ENCODE data around the gene MLLT3. TPM values are rescaled to one million over a fixed set of nuclear protein-coding genes. Genes with fewer than 3 reads are reported as not detected.

MLLT3 gene
- total RNA-seq, 3 donors from 2014 or later (not counting 1 experiment from before 2014, with no cell fraction given) = 24.3 to 26.6 (median 25.2) TPM

DNA sequence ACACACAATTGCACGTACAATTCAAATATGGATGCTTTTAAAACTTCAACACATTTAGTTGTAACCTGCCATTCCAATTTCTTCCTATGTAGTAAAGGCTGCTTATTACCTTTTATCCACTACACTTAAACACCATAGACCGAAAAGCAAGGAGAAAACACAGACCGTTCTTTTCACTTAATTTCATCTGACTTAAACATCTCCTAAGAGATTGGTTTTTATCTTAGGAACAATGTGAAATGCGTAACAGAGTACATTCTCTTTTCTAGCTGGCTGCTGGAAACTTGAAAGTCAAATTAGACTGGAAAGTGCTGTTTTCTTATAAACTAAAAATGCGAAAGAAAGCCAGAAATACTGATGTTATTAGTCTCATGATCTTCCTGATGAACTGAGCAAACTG is 241.8 kb downstream of the MLLT3 start:
- intact Hi-C loops (cut with micrococcal nuclease) = no loop called here
- Mint-ChIP-seq H3K9me3 (no peaks in the 10 kb centered on the region), H3K4me1 (peaks cover 23 to 38% of the 10 kb centered on the region in 2 donors), H3K27ac (peak overlapping the region in 1 of 2 donors; percentile 29), H3K27me3 (ENCODE audit: low read depth in 2 of 2) (no peaks in the 10 kb centered on the region), H3K4me3 (no peak overlapping the region), H3K36me3 (no peaks in the 10 kb centered on the region)
- WGBS (ENCODE audit: insufficient coverage) = 79% methylated on average over 3 of the region's 5 CpGs
- DNase-seq (no peak), ATAC-seq (no peak)
- H3K4me3 ChIP-seq (ENCODE audit: low read length) = no peak overlapping the region
- no peaks in the 10 kb centered on the region for H3K9me3 ChIP-seq (ENCODE audit: control insufficient read depth, insufficient read depth, low read length)
- H3K4me1 ChIP-seq (ENCODE audit: control insufficient read depth, insufficient read depth, low read length) = no peaks in the 10 kb centered on the region
- H3K27me3 ChIP-seq (ENCODE audit: control insufficient read depth, insufficient read depth, low read length) = no peaks in the 10 kb centered on the region
- no peak overlapping the region for H3K27ac ChIP-seq (ENCODE audit: low read length)
- no peaks in the 10 kb centered on the region for H3K36me3 ChIP-seq (ENCODE audit: control insufficient read depth, insufficient read depth, low read length)
- TF ChIP-seq, protein P1, sequence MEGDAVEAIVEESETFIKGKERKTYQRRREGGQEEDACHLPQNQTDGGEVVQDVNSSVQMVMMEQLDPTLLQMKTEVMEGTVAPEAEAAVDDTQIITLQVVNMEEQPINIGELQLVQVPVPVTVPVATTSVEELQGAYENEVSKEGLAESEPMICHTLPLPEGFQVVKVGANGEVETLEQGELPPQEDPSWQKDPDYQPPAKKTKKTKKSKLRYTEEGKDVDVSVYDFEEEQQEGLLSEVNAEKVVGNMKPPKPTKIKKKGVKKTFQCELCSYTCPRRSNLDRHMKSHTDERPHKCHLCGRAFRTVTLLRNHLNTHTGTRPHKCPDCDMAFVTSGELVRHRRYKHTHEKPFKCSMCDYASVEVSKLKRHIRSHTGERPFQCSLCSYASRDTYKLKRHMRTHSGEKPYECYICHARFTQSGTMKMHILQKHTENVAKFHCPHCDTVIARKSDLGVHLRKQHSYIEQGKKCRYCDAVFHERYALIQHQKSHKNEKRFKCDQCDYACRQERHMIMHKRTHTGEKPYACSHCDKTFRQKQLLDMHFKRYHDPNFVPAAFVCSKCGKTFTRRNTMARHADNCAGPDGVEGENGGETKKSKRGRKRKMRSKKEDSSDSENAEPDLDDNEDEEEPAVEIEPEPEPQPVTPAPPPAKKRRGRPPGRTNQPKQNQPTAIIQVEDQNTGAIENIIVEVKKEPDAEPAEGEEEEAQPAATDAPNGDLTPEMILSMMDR (IDR thresholded peaks at IDR 0.05) = no peak

DNA sequence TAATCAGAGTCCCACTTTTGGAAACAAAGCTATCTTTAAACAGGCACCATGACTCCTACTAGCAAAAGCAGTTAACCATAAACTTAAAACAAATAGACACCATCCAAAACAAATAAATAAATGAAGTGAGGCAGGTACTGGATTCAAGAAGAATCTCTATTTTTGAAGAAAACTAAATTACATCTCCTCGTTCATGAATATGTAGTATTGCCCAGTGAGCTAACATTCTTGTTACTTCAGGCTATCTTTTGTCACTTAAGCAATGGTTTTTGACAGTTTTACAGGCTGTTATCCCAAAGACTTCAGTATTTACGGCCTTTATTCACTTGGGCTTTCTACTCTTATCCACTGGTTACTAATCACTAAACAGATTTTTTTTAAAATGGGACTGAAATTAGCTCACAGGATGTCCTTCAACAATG is 242.5 kb downstream of the MLLT3 start:
- Mint-ChIP-seq H3K36me3 (no peaks in the 10 kb centered on the region), H3K4me1 (peaks cover 23 to 38% of the 10 kb centered on the region in 2 donors), H3K4me3 (no peak overlapping the region), H3K9me3 (no peaks in the 10 kb centered on the region), H3K27me3 (ENCODE audit: low read depth in 2 of 2) (no peaks in the 10 kb centered on the region), H3K27ac (peak overlapping the region in 1 of 2 donors; percentile 29)
- 60% methylated on average over 2 of the region's 2 CpGs for WGBS (ENCODE audit: insufficient coverage)
- H3K36me3 ChIP-seq (ENCODE audit: control insufficient read depth, insufficient read depth, low read length) = no peaks in the 10 kb centered on the region
- no peak overlapping the region for H3K27ac ChIP-seq (ENCODE audit: low read length)
- intact Hi-C loops (cut with micrococcal nuclease) = no loop called here
- TF ChIP-seq, protein P1 (IDR thresholded peaks at IDR 0.05) = no peak
- H3K9me3 ChIP-seq (ENCODE audit: control insufficient read depth, insufficient read depth, low read length) = no peaks in the 10 kb centered on the region
- no peaks in the 10 kb centered on the region for H3K27me3 ChIP-seq (ENCODE audit: control insufficient read depth, insufficient read depth, low read length)
- no peak for DNase-seq
- ATAC-seq = no peak
- H3K4me3 ChIP-seq (ENCODE audit: low read length) = no peak overlapping the region
- no peaks in the 10 kb centered on the region for H3K4me1 ChIP-seq (ENCODE audit: control insufficient read depth, insufficient read depth, low read length)

DNA sequence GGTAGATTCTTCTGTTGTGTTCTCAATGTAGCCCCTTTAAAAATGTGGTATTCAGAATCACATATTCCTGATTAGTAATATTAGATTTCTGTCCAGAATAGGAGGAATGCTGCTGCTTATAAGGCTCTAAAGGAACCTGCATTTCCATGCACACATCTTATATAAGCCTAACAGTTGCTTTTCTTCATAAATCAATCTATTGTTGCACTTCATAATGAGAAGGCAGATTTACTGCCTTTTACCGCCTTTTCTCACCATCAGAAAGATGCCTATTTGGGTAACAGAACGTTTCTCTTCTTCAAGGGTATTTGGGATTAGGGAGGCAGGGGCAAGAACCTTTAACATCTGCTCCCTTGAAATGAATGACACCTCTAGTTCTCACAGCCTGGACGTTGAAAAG is 243.4 kb downstream of the MLLT3 start:
- Histone ChIP-seq H3K36me3 (ENCODE audit: control insufficient read depth, insufficient read depth, low read length) (no peaks in the 10 kb centered on the region), H3K4me1 (ENCODE audit: control insufficient read depth, insufficient read depth, low read length) (no peaks in the 10 kb centered on the region), H3K4me3 (ENCODE audit: low read length) (no peak overlapping the region), H3K27me3 (ENCODE audit: control insufficient read depth, insufficient read depth, low read length) (no peaks in the 10 kb centered on the region), H3K9me3 (ENCODE audit: control insufficient read depth, insufficient read depth, low read length) (no peaks in the 10 kb centered on the region), H3K27ac (ENCODE audit: low read length) (no peak overlapping the region)
- H3K36me3 Mint-ChIP-seq = no peaks in the 10 kb centered on the region
- H3K27me3 Mint-ChIP-seq (ENCODE audit: low read depth in 2 of 2) = no peaks in the 10 kb centered on the region
- TF ChIP-seq, protein P1 (IDR thresholded peaks at IDR 0.05) = no peak
- no peaks in the 10 kb centered on the region for H3K9me3 Mint-ChIP-seq
- intact Hi-C loops (cut with micrococcal nuclease) = no loop called here
- H3K4me3 Mint-ChIP-seq = no peak overlapping the region
- WGBS (ENCODE audit: insufficient coverage) = 73% methylated on average over 1 of the region's 3 CpGs
- ATAC-seq (no peak), DNase-seq (no peak)
- no peak overlapping the region for H3K27ac Mint-ChIP-seq
- H3K4me1 Mint-ChIP-seq = peaks cover 20 to 38% of the 10 kb centered on the region in 2 donors

DNA sequence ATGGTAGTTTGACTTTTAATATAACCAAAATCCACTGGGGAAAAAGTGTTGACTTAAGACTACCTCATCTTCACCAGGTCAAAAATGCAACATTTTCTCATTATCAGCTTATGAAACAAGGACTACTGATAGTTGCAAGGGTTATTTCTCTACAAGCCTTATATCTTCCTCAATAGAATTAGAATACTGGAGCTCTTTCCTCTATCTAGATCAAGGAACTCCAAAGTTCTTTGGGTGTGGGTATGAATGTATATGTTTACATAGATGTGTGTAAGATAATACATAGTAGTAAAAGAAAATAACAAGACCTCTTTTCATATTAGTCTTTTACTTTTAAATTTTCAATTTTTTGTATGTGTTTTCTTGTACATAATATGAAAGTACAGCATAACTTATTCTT is 244.5 kb downstream of the MLLT3 start:
- intact Hi-C loops (cut with micrococcal nuclease) = no loop called here
- Mint-ChIP-seq H3K4me3 (no peak overlapping the region), H3K36me3 (no peaks in the 10 kb centered on the region), H3K27me3 (ENCODE audit: low read depth in 2 of 2) (no peaks in the 10 kb centered on the region), H3K9me3 (no peaks in the 10 kb centered on the region), H3K27ac (peak overlapping the region in 1 of 2 donors; percentile 24), H3K4me1 (peaks cover 15 to 30% of the 10 kb centered on the region in 2 donors)
- Histone ChIP-seq H3K4me1 (ENCODE audit: control insufficient read depth, insufficient read depth, low read length) (no peaks in the 10 kb centered on the region), H3K9me3 (ENCODE audit: control insufficient read depth, insufficient read depth, low read length) (no peaks in the 10 kb centered on the region), H3K4me3 (ENCODE audit: low read length) (no peak overlapping the region), H3K36me3 (ENCODE audit: control insufficient read depth, insufficient read depth, low read length) (no peaks in the 10 kb centered on the region), H3K27me3 (ENCODE audit: control insufficient read depth, insufficient read depth, low read length) (no peaks in the 10 kb centered on the region), H3K27ac (ENCODE audit: low read length) (no peak overlapping the region)
- no peak for ATAC-seq
- TF ChIP-seq, protein P1 (IDR thresholded peaks at IDR 0.05) = no peak
- no peak for DNase-seq
